GM18909 (cell line): ENCODE results near the gene AHDC1.
A peak's percentile ranks its signal among the peaks of the same experiment; 100 is the strongest.
"Not testable (repeated sequence)": the region's sequence is repeated elsewhere in the genome, so short reads cannot be mapped to it uniquely, and the experiment has no call there.

Experiments
- ATAC-seq: cut with Tn5 transposase; IDR thresholded peaks from one replicate; pipeline ENCODE4 v1.9.1; 2021; ENCODE audit warnings: mild to moderate bottlenecking; ENCODE audit not compliant: unreplicated experiment, poor library complexity

The AHDC1 gene

GRCh38 chr1:27539901-27540861 lies 63.8 kb downstream of the AHDC1 start:
- no peak for ATAC-seq

- no peak for ATAC-seq
Measured at GRCh38 chr1:27538793-27539192, 65.2 kb downstream of the AHDC1 start.

- not testable (repeated sequence) for ATAC-seq
Measured at GRCh38 chr1:27538305-27538676, 65.7 kb downstream of the AHDC1 start.

GRCh38 chr1:27536767-27537166 lies 67.2 kb downstream of the AHDC1 start:
- no peak for ATAC-seq

- no peak for ATAC-seq
Measured at GRCh38 chr1:27536010-27536757, 67.8 kb downstream of the AHDC1 start.

GRCh38 chr1:27535386-27535785 lies 68.6 kb downstream of the AHDC1 start:
- no peak for ATAC-seq

GRCh38 chr1:27531959-27532685 lies 71.8 kb downstream of the AHDC1 start:
- ATAC-seq = no peak

GRCh38 chr1:27530192-27530591 lies 73.8 kb downstream of the AHDC1 start:
- no peak for ATAC-seq

- no peak for ATAC-seq
Measured at GRCh38 chr1:27529704-27530018, 74.3 kb downstream of the AHDC1 start.

GRCh38 chr1:27528818-27529703 lies 74.9 kb downstream of the AHDC1 start:
- ATAC-seq = no peak

GRCh38 chr1:27527890-27528817 lies 75.8 kb downstream of the AHDC1 start:
- peak; percentile 37 for ATAC-seq

GRCh38 chr1:27527223-27527889 lies 76.6 kb downstream of the AHDC1 start:
- ATAC-seq = no peak

GRCh38 chr1:27526569-27527222 lies 77.2 kb downstream of the AHDC1 start:
- no peak for ATAC-seq

GRCh38 chr1:27525296-27526272 lies 78.4 kb downstream of the AHDC1 start:
- peak; percentile 60 for ATAC-seq

GRCh38 chr1:27523337-27524020 lies 80.5 kb downstream of the AHDC1 start:
- ATAC-seq = no peak
